Mucosa of descending colon (tissue), 3 donors: ENCODE results near the gene LCA5L. TPM values are rescaled to one million over a fixed set of nuclear protein-coding genes. Genes with fewer than 3 reads are reported as not detected.

Experiments
- ATAC-seq: fragments of 200-7000 bp; cut with Tn5 transposase; one replicate; pipeline ENCODE4 v1.9.1; 2020; ENCODE audit warnings: mild to moderate bottlenecking, moderate library complexity
- DNase-seq, 3 donors: peaks; one replicate each; pipeline ENCODE4 v3.0.0-alpha.2; 2020
- H3K36me3 ChIP-seq: fragments of 200-600 bp; one replicate; pipeline ENCODE4 v1.8.0; 2021; ENCODE audit warnings: low read depth, mild to moderate bottlenecking
- H3K4me1 ChIP-seq: fragments of 200-600 bp; one replicate; pipeline ENCODE4 v1.8.0; 2021; ENCODE audit warnings: low read depth, mild to moderate bottlenecking
- H3K4me3 ChIP-seq: fragments of 200-600 bp; one replicate; pipeline ENCODE4 v1.8.0; 2021; ENCODE audit warnings: mild to moderate bottlenecking
- H3K9me3 ChIP-seq: fragments of 200-600 bp; one replicate; pipeline ENCODE4 v1.8.0; 2021; ENCODE audit warnings: mild to moderate bottlenecking
- CTCF ChIP-seq: fragments of 200-600 bp; IDR thresholded peaks from one replicate; pipeline ENCODE4 v1.8.0; 2022; ENCODE audit warnings: antibody characterized with exemption, mild to moderate bottlenecking
- intact Hi-C, 2 donors: fragments of 100-400 bp; cut with DNase I in 1 of 2; cut with micrococcal nuclease in 1 of 2; formaldehyde crosslinking; loops; one replicate each; pipeline versions ENCODE4 v1.11.0 to v1.11.1; 2022; cut with DNase I, micrococcal nuclease
- total RNA-seq, 3 donors: library from RNA; stranded (reverse); fragmentation: NEBNext Ultra II Directional in 2 of 3; extraction: Animal tissue kit (Norgen Biotek cat#: 25700) in 2 of 3; gene quantifications; one replicate each; pipeline versions ENCODE4 v1.2.1 to v1.2.4, GENCODE V29; 2021 to 2023
- donor health status: DM: no; HTN: no; CAD: no; lungs with moderate emphysema.
- donor health status: DM: no; HTN: no; CAD: no.
- donor health status: DM: no; HTN: yes; CAD: no.

Gene LCA5L
- total RNA-seq, 3 donors from 2014 or later: 0.81 to 1.6 (median 1.6) TPM

- Histone ChIP-seq H3K9me3 (no peaks in the 10 kb centered on the region), H3K36me3 (no peaks in the 10 kb centered on the region), H3K4me3 (no peak overlapping the region), H3K4me1 (no peaks in the 10 kb centered on the region)
- no peak for TF ChIP-seq CTCF
- DNase-seq: no peak
- intact Hi-C loops: no loop called here
- ATAC-seq: no peak
Observed at GRCh38 chr21:39388811-39389155, 56.8 kb downstream of the LCA5L start.

GRCh38 chr21:39388038-39388810 lies 57.4 kb downstream of the LCA5L start:
- ATAC-seq (peak; percentile 84), DNase-seq (peak; percentile 94 to 97 (median 95))
- Histone ChIP-seq H3K4me1 (no peaks in the 10 kb centered on the region), H3K9me3 (no peaks in the 10 kb centered on the region), H3K36me3 (no peaks in the 10 kb centered on the region), H3K4me3 (no peak overlapping the region)
- TF ChIP-seq CTCF: peak; percentile 87
- intact Hi-C loops: no loop called here

DNA sequence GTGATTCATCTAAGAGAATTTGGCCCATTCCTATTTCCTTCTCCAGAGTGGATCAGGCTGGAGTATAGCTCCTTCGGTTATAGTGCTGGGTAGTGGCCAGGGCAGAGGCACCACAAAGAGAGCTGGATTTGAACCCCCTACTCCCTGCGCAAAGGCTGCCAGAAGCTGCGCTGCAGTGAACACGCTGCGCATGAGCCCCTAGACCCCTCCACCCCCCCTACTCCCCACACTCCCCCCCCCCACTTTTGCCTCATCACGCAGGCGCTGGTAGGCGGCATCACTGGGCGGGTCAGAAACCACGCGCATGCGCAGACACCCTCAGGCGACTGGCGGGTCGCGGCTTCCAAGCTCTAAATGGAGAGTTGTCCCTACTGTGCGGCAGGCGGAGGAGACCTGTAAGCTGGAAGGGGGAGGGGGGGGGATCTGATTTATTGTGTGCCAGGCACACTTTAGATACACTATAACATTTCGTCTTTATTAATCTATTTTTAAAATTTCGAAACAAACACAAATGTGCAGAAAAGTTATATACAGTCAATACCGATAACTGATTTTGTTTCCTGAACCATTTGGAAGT lies 58.0 kb downstream of the LCA5L start:
- peak; percentile 93 to 94 (median 93) for DNase-seq
- intact Hi-C loops: no loop called here
- TF ChIP-seq CTCF: no peak
- H3K36me3 ChIP-seq: no peaks in the 10 kb centered on the region
- no peaks in the 10 kb centered on the region for H3K4me1 ChIP-seq
- no peaks in the 10 kb centered on the region for H3K9me3 ChIP-seq
- no peak overlapping the region for H3K4me3 ChIP-seq
- peak; percentile 63 for ATAC-seq

DNA sequence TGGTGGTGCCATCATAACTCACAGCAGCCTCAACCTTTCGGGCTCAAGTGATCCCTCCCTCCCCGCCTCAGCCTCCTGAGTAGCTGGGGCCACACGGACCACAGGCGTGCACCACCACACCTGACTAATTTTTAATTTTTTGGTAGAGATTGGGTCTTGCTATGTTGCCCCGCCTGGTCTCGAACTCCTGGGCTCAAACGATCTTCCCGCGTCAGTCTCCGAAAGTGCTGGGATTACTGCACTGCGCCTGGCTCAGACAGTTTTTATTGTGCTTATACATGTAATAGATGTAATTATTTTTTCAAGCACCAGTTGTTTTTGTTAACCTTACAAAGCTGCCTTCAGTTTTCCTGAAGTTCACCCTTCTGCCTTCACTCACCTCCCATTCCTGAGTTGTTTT lies 58.7 kb downstream of the LCA5L start:
- no peak for ATAC-seq
- Histone ChIP-seq H3K4me3 (no peak overlapping the region), H3K9me3 (no peaks in the 10 kb centered on the region), H3K36me3 (no peaks in the 10 kb centered on the region), H3K4me1 (no peaks in the 10 kb centered on the region)
- TF ChIP-seq CTCF: no peak
- peak in 1 of 3 donors; percentile 16 for DNase-seq
- intact Hi-C loops: no loop called here

DNA sequence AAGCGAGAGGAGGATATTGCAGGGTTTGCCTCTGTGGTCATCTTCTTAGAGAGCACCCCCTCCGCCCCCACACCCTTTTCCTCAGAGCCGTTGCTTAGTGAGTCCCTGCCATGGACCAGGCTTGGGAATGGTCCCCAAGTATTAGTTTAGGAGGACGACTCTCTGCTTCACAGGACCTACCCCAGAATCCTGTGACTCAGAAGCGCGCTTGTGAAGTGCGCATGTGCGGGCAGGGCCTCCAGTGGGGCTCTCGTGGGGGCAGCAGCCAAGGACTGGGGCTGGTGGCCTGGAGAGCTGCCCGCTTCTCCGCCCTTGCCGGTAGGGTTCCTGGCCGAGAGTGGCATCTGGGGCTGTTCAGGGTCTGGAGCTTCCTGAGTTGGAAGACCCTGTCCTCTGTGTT lies 59.4 kb downstream of the LCA5L start:
- intact Hi-C loops: no loop called here
- Histone ChIP-seq H3K4me1 (peaks cover under 1% of the 10 kb centered on the region), H3K36me3 (no peaks in the 10 kb centered on the region), H3K9me3 (no peaks in the 10 kb centered on the region), H3K4me3 (no peak overlapping the region)
- TF ChIP-seq CTCF: no peak
- DNase-seq (peak in 2 of 3 donors; percentile 47 to 59), ATAC-seq (no peak)
